Smooth muscle cell of the brain vasculature (primary cell): Measurements from ENCODE around the gene TMEM107.
A peak's percentile ranks its signal among the peaks of the same experiment; 100 is the strongest.

Experiments
- DNase-seq: peaks from one replicate; pipeline ENCODE4 v3.0.0-alpha.2; 2012; ENCODE audit warnings: low read depth, low spot score

TMEM107 gene

DNA sequence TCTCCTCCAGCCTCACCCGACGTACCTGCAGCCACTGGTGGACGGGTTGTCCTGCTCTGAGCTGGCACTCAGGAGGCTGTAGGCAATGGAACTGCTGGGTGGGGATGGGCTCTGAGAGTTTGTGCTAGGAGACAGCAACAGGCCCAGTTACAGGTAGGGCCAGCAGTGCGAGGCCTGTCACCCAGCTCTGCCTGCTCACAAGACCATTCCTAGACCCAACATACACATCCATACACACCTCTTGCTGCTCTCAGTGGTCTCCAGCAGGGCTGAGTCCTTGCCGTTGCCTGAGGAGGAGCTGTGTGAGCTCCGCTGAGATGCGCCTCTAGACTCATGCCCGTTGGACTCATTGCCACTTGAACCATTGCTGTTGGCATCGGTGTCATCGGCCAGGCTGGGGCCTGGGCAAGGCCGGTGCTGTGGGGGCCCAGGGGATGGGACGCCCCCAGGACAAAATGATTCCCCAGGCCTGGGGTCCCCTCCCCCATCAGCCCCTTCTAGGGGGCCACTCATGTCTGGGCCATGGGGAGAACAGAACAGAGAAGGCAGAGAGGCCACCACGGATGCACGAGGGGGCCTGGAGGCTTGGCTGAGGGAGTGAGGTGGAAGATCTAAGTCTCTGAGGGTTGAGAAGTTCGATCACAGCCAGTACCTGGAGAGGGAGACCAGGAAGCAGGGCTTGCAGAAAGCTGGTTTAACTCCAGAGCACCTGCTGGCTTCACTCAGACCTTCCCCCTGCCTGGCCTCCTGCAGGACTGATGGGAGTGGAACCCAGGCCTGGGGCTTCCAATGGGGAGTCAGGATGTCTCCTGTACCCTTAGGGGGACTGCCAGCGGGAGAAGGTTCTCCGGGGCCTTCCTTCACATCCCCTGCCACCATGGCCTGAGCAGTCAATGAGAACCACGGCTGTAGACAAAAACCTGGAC is 25.7 kb downstream of the TMEM107 start:
- no peak for DNase-seq

DNA sequence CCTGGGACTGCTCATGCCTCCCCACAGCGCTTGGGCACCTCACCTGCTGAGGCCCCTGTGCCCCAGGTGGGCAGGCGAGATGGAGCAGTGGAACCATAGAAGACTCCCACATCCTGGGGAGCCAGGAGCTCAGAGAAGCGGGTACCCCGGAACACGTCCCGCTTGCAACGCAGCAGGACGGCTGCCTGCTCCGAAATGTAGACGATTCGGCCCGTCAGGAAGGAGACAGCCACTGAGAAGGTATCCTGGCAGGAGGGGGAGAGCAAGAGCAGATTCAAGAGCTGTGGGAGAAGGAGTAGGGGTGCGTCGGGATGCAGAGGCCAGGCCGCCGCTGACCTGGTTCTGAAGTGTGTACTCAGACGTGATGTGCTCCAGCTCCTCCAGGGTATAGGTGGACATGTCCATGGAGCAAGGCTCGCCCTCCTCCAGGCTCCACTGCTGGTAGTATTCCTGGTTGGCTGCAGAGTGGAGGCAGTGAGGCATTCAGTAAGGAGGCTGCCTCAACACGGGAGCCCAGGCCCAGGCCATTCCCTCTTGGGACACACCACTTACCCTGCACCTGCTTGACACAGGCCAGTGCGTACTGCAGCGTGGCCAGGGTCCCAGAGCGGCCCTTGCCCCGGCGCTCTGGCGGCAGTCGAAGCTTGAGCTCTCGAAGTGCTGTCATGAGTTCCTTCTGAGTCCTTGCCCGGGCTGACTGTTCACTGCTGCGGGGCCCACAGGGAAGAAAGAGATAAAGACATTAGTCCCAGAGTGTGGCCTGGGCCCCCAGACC is 26.6 kb downstream of the TMEM107 start:
- no peak for DNase-seq

GRCh38 chr17:8148560-8148959 is 27.6 kb downstream of the TMEM107 start:
- DNase-seq, result no peak

DNA sequence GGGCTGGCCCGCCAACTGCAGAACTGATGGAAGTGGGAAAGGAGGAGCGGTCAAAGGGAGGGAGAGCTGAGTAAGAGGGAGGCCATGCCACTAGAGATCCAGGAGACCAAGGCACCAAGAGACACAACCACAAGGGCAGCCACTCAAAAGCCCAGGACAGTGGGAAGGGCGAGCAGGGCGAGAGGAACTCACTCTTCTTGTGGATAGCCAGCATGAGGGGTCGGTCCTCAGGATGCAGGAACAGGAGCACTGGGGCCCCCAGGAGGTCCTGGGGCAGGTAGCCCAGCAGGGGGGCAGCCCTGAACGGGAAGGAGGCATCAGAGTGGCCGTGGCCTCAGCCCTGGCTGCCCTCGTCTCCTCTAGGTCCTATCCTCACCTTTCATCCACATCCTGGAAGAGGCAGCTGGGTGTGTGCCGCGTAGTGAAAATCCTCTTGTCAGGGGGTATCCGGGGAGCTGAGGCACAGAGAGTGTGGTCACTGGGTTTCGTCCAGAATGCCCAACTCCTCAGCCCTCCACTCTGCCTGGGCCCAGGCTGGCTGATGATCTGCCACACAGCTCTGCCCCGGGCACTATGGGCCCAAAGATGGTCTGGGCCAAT is 28.3 kb downstream of the TMEM107 start:
- DNase-seq, result no peak

- DNase-seq, result no peak
These were observed 28.9 kb downstream of the TMEM107 start for GRCh38 chr17:8147141-8147804.

DNA sequence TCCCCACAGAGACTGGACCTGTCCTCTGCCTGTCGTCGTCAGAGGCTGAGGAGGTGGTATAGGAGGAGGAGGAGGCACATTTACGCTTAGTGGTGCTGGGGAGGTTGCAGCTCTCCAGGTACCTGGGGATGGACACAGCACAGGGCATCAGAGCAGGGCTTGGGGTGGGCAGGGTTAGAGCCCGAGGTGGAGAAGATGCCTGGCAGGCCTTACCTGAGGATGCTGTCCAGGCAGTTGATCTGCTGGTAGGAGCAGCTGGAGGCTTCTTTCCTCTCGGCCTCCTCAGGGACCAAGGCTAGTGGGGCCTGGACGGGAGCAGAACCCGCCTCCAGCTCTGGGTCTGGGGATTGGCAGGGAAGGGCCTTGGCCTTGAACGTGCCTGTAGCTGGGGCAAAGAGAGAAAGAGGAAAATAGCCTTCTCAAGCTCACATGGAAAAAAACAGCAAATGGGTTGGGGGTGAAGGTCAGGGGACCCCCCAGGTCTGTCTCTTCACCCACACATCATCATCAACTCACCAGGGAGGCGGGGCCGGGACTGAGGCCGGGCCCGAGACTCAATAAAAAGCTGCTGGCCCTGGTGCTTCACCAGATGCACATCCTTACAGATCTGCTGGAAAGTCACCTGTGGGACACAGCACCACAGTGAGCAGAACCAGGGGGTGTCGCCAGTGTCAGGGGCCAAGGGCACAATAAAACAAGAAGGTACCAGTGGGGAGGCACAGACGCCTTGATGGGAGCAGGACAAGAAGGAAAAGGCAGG is 29.6 kb downstream of the TMEM107 start:
- no peak for DNase-seq

GRCh38 chr17:8145811-8146210 is 30.4 kb downstream of the TMEM107 start:
- no peak for DNase-seq

GRCh38 chr17:8144401-8145231 is 31.6 kb downstream of the TMEM107 start:
- no peak for DNase-seq

GRCh38 chr17:8143581-8144400 is 32.4 kb downstream of the TMEM107 start:
- no peak for DNase-seq

- DNase-seq, result no peak
These were observed 33.1 kb downstream of the TMEM107 start for GRCh38 chr17:8142887-8143580.

- DNase-seq, result no peak
These were observed 33.9 kb downstream of the TMEM107 start for GRCh38 chr17:8142158-8142886.

GRCh38 chr17:8141741-8142140 is 34.4 kb downstream of the TMEM107 start:
- no peak for DNase-seq

- no peak for DNase-seq
These were observed 35.1 kb downstream of the TMEM107 start for GRCh38 chr17:8141045-8141444.

- no peak for DNase-seq
These were observed 35.8 kb downstream of the TMEM107 start for GRCh38 chr17:8140065-8141029.

DNA sequence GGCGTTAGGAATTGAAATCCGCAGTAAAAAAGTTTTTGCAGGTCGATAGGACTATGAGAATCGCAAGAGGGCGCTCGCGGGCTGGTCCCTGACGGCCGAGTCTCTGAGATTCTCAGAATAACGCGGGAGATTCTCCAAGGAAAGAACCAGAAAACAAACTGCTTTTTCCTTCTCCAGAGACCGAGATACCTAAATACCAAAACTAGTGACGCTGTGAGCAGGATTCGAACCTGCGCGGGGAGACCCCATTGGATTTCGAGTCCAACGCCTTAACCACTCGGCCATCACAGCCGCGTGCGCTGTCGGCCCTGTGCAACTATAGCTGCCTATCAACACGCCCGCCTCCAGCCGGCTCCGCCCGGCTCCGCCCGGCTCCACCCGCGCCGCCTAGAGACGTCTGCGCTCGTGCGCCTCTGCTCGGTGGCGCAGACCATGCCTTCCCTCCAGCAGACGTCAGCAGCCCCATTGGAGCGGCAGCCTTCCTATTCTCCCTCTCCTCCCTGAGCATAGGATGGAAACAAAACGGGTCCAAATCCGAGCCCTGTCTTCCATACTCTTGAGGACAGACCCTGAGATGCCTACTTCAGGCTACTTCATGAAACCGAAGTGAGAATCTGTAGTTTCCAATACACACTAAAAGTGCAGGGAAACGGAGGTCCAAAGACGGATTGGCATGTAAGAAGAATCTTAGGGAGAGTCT is 37.4 kb downstream of the TMEM107 start:
- peak; percentile 95 for DNase-seq

DNA sequence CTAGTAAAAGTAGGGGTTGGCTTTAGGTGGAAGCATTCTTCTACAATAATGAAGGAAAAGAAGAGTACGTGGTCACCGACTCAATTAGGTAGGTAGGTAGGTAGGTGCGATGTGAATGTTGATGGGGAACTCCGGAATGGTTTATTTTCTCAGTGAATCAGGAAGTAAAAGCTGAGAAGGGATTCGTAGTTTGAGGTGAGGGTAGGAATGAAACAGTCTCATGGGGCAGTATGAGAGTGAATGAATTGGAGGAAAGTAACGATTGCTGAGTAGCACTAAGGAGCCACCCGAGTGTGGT is 37.9 kb downstream of the TMEM107 start:
- no peak for DNase-seq
